Measurements from ENCODE around the gene UBN2.
"Not testable (repeated sequence)": the region's sequence is repeated elsewhere in the genome, so short reads cannot be mapped to it uniquely, and the experiment has no call there.

Gene UBN2

DNA sequence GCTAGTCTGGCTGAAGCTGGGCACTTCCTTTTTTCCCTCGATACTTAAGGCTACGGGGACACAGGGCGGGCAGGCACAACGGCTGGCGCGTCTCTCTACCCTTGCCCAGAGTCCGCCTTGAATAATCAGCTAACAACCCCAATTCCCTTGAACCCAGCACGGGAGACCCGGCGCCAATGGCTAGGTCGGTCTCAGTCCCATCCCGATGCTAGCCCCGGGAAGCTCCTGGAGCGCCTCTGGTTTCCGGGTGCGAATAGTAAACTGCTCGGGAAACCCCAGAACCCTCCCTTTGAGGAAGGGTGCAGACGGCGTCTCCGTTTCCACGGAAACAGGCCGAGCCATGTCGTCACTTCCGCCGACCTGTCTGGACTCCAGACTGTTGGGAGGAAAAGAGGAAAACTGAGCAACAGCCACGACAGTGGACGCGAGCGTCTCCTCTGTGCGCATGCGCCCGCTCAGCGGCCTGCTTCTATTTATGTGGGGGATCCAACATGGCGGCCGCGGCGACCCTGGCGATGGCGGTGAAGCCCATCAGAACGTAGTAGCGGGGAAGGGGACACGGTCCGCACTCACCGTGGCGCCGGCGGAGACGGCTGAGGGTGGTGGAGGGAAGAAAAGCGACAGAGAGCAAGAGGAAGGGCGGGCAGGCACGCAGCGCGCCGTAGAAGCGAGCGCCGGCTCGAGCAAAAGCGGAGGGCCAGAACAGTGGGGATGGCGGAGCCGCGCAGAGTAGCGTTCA is at the start of gene UBN2:
TSS of gene UBN2 (plus strand) at position 464 of the 739 bp plus-strand sequence. CDS start at position 712, 248 bp downstream.
- Mint-ChIP-seq H3K36me3 (ENCODE audit: low read depth) (peaks cover 3% of the 10 kb centered on the region), H3K4me1 (peaks cover 36% of the 10 kb centered on the region), H3K9me3 (no peaks in the 10 kb centered on the region), H3K27ac (peak within 1 kb of the TSS; percentile 98), H3K4me3 (peak within 1 kb of the TSS; percentile 99), H3K27me3 (peaks cover 5% of the 10 kb centered on the region)
- DNase-seq: peak; percentile 95
- peak; percentile 98 for ATAC-seq

DNA sequence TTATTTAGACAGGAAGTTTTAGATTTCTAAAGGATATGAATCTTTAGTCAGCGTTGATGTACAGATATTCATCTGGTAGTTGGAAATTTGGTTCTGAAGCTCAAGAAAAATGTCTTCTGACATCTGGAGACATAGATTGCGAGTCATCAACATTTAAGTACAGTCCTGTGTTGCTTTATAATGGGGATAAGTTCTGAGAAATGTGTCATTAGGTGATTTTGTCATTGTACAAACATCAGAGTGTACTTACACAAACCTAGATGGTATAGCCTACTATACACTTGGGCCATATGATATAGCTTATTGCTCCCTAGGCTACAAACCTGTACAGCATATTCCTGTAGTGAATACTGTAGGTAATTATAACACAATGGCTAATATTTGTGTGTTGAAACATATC is 49.6 kb upstream of the UBN2 start:
- Mint-ChIP-seq H3K27ac (no peak overlapping the region), H3K4me1 (no peaks in the 10 kb centered on the region), H3K9me3 (no peaks in the 10 kb centered on the region), H3K36me3 (ENCODE audit: low read depth) (peaks cover 24% of the 10 kb centered on the region), H3K4me3 (no peak overlapping the region), H3K27me3 (no peaks in the 10 kb centered on the region)
- DNase-seq: no peak
- ATAC-seq: no peak

- DNase-seq: no peak
Measured at GRCh38 chr7:139182363-139182762, 48.7 kb upstream of the UBN2 start.

DNA sequence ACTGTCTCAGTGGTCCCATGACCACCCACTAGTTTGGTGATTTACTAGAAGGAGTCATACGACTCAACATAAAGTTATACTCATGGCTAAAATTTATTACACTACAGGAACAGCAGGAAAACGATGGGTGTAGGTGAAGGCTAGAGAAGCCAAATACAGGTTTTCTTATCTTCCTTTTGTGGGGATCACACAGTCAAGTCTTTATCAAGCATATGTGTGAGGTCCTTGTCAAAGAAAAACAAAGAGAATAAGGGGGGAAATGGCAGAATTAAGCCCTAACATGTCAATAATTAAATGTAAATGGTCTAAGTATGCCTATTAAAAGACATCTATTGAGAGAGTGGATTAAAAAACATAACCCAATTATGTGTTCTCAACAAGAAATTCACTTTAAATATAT is 47.8 kb upstream of the UBN2 start:
- H3K4me1 Mint-ChIP-seq: no peaks in the 10 kb centered on the region
- no peak for DNase-seq
- ATAC-seq: no peak
- no peaks in the 10 kb centered on the region for H3K27me3 Mint-ChIP-seq
- no peaks in the 10 kb centered on the region for H3K9me3 Mint-ChIP-seq
- no peak overlapping the region for H3K27ac Mint-ChIP-seq
- no peak overlapping the region for H3K4me3 Mint-ChIP-seq
- H3K36me3 Mint-ChIP-seq (ENCODE audit: low read depth): peaks cover 24% of the 10 kb centered on the region

More at GRCh38 chr7:139182363-139182762, 48.7 kb upstream of the UBN2 start:
- ATAC-seq: no peak
- H3K4me1 Mint-ChIP-seq: no peaks in the 10 kb centered on the region
- H3K4me3 Mint-ChIP-seq: no peak overlapping the region
- H3K27ac Mint-ChIP-seq: no peak overlapping the region
- H3K27me3 Mint-ChIP-seq: no peaks in the 10 kb centered on the region
- no peaks in the 10 kb centered on the region for H3K9me3 Mint-ChIP-seq
- peaks cover 24% of the 10 kb centered on the region for H3K36me3 Mint-ChIP-seq (ENCODE audit: low read depth)

- Mint-ChIP-seq H3K4me1 (no peaks in the 10 kb centered on the region), H3K9me3 (no peaks in the 10 kb centered on the region), H3K27me3 (no peaks in the 10 kb centered on the region), H3K36me3 (ENCODE audit: low read depth) (peaks cover 24% of the 10 kb centered on the region), H3K27ac (no peak overlapping the region), H3K4me3 (no peak overlapping the region)
- no peak for DNase-seq
- no peak for ATAC-seq
Measured at GRCh38 chr7:139183878-139184338, 47.1 kb upstream of the UBN2 start.

DNA sequence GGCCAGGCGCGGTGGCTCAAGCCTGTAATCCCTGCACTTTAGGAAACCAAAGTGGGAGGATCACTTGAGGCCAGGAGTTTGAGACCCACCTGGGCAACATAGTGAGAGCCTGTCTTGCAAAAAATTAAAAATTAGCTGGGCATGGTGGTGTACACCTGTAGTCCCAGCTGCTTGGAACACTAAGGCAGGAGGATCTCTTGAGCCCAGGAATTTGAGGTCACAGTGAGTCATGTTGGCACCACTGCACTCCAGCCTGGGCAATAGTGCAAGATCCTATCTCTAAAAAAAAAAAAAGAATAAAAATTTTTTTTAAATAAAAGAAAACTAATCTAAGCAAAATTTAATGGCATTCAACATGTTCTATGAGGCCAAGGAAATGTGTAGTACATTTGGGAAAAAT is 44.9 kb upstream of the UBN2 start:
- Mint-ChIP-seq H3K4me1 (no peaks in the 10 kb centered on the region), H3K4me3 (no peak overlapping the region), H3K27ac (no peak overlapping the region), H3K36me3 (ENCODE audit: low read depth) (peaks cover 16% of the 10 kb centered on the region), H3K27me3 (no peaks in the 10 kb centered on the region), H3K9me3 (no peaks in the 10 kb centered on the region)
- ATAC-seq: no peak
- DNase-seq: no peak

GRCh38 chr7:139189357-139189756 is 41.7 kb upstream of the UBN2 start:
- no peak for ATAC-seq
- H3K27ac Mint-ChIP-seq: no peak overlapping the region
- no peaks in the 10 kb centered on the region for H3K9me3 Mint-ChIP-seq
- H3K4me1 Mint-ChIP-seq: no peaks in the 10 kb centered on the region
- DNase-seq: no peak
- no peaks in the 10 kb centered on the region for H3K27me3 Mint-ChIP-seq
- H3K4me3 Mint-ChIP-seq: no peak overlapping the region
- H3K36me3 Mint-ChIP-seq (ENCODE audit: low read depth): peaks cover 2% of the 10 kb centered on the region

DNA sequence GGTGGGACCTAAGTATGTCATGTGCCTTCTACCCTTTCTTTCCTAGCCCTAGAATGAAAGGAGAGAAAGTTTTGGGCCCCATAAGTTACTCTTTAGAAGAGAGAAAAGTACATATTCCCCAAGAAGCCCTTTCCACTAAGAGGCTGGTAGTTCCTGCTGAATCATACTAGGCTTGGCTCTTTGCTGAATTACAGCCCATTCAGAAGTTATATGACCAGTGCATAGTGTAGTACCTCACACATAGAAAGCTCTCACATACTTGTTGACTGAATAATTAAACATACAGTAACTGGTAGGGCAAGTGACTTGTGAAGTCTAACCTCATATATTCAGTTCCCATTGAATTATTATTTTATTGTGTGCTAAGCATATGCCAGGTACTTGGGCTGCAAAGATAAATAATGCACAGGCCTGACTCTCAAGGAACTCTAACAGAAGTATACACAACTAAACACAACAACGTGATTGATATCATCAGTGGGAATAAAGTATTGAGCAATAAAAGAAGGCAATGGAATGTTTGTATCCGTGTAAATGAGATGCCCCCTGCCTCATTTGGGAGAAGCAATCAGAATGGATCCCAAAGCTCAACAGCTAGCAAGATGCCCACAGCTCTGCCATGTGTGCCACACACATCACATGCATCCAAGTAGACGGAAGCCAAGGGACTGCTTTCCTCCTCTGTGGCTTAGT is 38.9 kb upstream of the UBN2 start:
- Mint-ChIP-seq H3K27me3 (no peaks in the 10 kb centered on the region), H3K4me1 (no peaks in the 10 kb centered on the region), H3K36me3 (ENCODE audit: low read depth) (no peaks in the 10 kb centered on the region), H3K4me3 (no peak overlapping the region), H3K27ac (no peak overlapping the region), H3K9me3 (no peaks in the 10 kb centered on the region)
- ATAC-seq (no peak), DNase-seq (no peak)

DNA sequence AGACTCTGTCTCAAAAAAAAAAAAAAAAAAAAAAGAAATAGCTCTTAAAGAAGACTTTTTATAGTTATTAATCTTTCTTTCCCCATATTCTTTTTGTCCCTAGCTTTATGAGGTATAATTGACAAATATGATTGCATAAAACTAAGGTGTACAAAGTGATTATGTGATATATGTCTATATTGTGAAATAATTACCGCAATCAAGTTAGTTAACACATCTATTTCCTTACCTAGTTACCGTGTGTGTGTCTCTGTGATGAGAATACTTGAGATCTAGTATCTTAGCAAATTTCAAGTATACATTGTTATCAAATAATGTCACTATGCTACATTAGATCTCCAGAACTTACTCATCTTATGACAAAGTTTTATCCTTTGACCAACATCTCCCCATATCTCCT is 30.7 kb upstream of the UBN2 start:
- H3K4me1 Mint-ChIP-seq: no peaks in the 10 kb centered on the region
- H3K27me3 Mint-ChIP-seq: no peaks in the 10 kb centered on the region
- H3K9me3 Mint-ChIP-seq: peaks cover 4% of the 10 kb centered on the region
- no peak for DNase-seq
- H3K4me3 Mint-ChIP-seq: no peak overlapping the region
- H3K36me3 Mint-ChIP-seq (ENCODE audit: low read depth): peaks cover 3% of the 10 kb centered on the region
- no peak overlapping the region for H3K27ac Mint-ChIP-seq
- no peak for ATAC-seq

DNA sequence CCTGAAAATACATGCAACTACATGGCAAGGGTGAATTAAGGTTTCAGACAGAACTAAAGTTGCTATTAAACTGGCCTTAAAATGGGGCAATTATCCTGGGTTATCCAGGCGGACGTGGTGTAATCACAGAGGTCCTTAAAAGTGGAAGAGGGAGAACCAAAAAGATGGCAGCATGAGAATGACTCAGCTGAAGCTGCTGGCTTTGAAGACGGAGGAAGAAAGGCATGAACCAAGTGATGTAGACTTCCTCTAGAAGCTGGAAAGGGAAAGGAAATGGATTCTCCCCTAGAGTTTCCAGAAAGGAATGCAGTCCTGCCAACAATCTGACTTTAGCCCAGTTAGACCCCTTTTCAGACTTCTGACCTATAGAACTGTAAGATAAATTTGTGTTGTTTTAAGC is 27.0 kb upstream of the UBN2 start:
- Mint-ChIP-seq H3K36me3 (ENCODE audit: low read depth) (peaks cover 11% of the 10 kb centered on the region), H3K27me3 (peaks cover 3% of the 10 kb centered on the region), H3K4me1 (no peaks in the 10 kb centered on the region), H3K4me3 (no peak overlapping the region), H3K9me3 (peaks cover 22% of the 10 kb centered on the region), H3K27ac (no peak overlapping the region)
- no peak for DNase-seq
- no peak for ATAC-seq

DNA sequence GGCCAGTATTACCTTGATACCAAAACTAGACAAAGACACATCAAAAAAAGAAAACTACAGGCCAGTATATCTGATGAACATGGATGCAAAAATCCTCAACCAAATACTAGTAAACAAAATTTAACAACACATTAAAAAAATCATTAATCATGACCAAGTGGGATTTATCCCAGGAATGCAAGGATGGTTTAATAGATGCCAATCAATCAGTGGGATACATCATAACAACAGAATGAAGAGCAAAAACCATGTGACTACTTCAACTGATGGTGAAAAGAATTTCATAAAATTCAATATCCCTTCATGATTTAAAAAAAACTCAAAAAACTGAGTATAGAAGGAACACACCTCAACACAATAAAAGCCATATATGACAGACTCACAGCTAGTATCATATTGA is 25.2 kb upstream of the UBN2 start:
- no peaks in the 10 kb centered on the region for H3K4me1 Mint-ChIP-seq
- no peak for DNase-seq

GRCh38 chr7:139212133-139212532 is 18.9 kb upstream of the UBN2 start:
- Mint-ChIP-seq H3K27me3 (peaks cover 10% of the 10 kb centered on the region), H3K36me3 (ENCODE audit: low read depth) (peaks cover 1% of the 10 kb centered on the region), H3K4me1 (no peaks in the 10 kb centered on the region), H3K9me3 (peaks cover 16% of the 10 kb centered on the region), H3K27ac (no peak overlapping the region), H3K4me3 (no peak overlapping the region)
- DNase-seq: no peak
- ATAC-seq: no peak

More for the DNA sequence above, 25.2 kb upstream of the UBN2 start:
- H3K4me3 Mint-ChIP-seq: no peak overlapping the region
- H3K27me3 Mint-ChIP-seq: peaks cover 12% of the 10 kb centered on the region
- H3K36me3 Mint-ChIP-seq (ENCODE audit: low read depth): peaks cover 11% of the 10 kb centered on the region
- peaks cover 36% of the 10 kb centered on the region for H3K9me3 Mint-ChIP-seq
- H3K27ac Mint-ChIP-seq: no peak overlapping the region
- no peak for ATAC-seq

DNA sequence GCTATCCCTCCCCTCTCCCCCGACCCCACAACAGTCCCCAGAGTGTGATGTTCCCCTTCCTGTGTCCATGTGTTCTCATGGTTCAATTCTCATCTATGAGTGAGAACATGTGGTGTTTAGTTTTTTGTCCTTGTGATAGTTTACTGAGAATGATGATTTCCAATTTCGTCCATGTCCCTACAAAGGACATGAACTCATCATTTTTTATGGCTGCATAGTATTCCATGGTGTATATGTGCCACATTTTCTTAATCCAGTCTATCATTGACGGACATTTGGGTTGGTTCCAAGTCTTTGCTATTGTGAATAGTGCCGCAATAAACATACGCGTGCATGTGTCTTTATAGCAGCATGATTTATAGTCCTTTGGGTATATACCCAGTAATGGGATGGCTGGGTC is 17.5 kb upstream of the UBN2 start:
- DNase-seq; H3K4me3 Mint-ChIP-seq; ATAC-seq; H3K4me1 Mint-ChIP-seq; H3K27ac Mint-ChIP-seq; H3K36me3 Mint-ChIP-seq (ENCODE audit: low read depth): not testable (repeated sequence)
- Mint-ChIP-seq H3K27me3 (peaks cover 10% of the 10 kb centered on the region), H3K9me3 (peaks cover 14% of the 10 kb centered on the region)

DNA sequence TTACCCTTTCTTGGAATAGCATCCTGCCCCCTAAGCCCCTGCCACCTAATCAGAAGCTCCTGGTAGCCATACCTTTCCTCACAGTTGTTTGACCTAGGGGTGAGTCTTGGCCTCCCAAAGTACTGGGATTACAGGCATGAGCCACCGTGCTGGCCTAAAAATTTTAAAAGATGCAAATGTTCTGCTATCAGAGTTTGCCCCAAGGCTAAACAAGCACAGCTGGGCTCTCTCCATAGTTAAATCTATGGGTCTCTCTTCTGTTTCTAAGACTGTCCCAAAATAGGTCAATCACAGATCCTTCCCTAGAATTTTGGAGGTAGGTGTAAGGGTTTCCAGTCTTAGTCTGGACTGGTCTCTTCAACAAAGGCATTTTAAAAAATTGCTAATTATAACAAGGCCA is 12.9 kb upstream of the UBN2 start:
- no peaks in the 10 kb centered on the region for H3K4me1 Mint-ChIP-seq
- H3K27me3 Mint-ChIP-seq: peaks cover 2% of the 10 kb centered on the region
- no peak overlapping the region for H3K4me3 Mint-ChIP-seq
- no peak for ATAC-seq
- H3K27ac Mint-ChIP-seq: no peak overlapping the region
- no peaks in the 10 kb centered on the region for H3K9me3 Mint-ChIP-seq
- DNase-seq: no peak
- no peaks in the 10 kb centered on the region for H3K36me3 Mint-ChIP-seq (ENCODE audit: low read depth)

- Mint-ChIP-seq H3K27ac (no peak overlapping the region), H3K27me3 (peaks cover 3% of the 10 kb centered on the region), H3K4me3 (no peak overlapping the region), H3K9me3 (no peaks in the 10 kb centered on the region), H3K36me3 (ENCODE audit: low read depth) (no peaks in the 10 kb centered on the region), H3K4me1 (no peaks in the 10 kb centered on the region)
- DNase-seq (no peak), ATAC-seq (no peak)
Measured at GRCh38 chr7:139224219-139224618, 6.8 kb upstream of the UBN2 start.
